Endothelial cell of umbilical vein (primary cell): ENCODE results near the gene CEP128. TPM values are rescaled to one million over a fixed set of nuclear protein-coding genes. Genes with fewer than 3 reads are reported as not detected.

Source experiments
- BruUV-seq: library from RNA; stranded (reverse); fragments of 400-500 nt; replicated peaks from 2 replicates; lab custom pipeline; 2021; lab: Mats Ljungman, UMichigan
- CTCF ChIA-PET: fragments of 300-600, 350-600 bp; sonication (Branson Sonifier 250); formaldehyde crosslinking; loops from one replicate; lab custom pipeline; 2021; ENCODE audit warnings: antibody characterized with exemption, inconsistent platforms; lab: Charles Lee
- POLR2A ChIA-PET: fragments of 300-600, 350-600 bp; sonication (Branson Sonifier 250); formaldehyde crosslinking; loops from one replicate; lab custom pipeline; 2021; ENCODE audit warnings: antibody characterized with exemption, inconsistent platforms; lab: Charles Lee
- DNase-seq: peaks from one replicate; pipeline ENCODE4 v3.0.0-alpha.2; 2011; ENCODE audit warnings: low read depth, low spot score
- FAIRE-seq: peaks from 2 replicates; lab custom pipeline; 2011; peaks lifted over from hg19 to GRCh38; lab: Jason Lieb, UNC
- H2AFZ ChIP-seq: 2 replicates; pipeline ENCODE4 v1.6.0; 2012; ENCODE audit warnings: low read depth, low read length, control low read depth, inconsistent platforms
- H3K27ac ChIP-seq: 2 replicates; pipeline ENCODE4 v1.5.1; 2011; ENCODE audit warnings: low read depth, mild to moderate bottlenecking, control low read depth, low read length, moderate library complexity; ENCODE audit not compliant: insufficient read depth
- H3K27me3 ChIP-seq, 2 experiments: 2 replicates each; pipeline versions ENCODE4 v1.6.0 to v1.6.1; 2011; ENCODE audit warnings: low read length in 2 of 2, mixed read lengths in 1 of 2; ENCODE audit not compliant: control insufficient read depth in 2 of 2, insufficient read depth in 2 of 2
- H3K36me3 ChIP-seq, 2 experiments: 2 replicates in 1 of 2; 3 replicates in 1 of 2; pipeline ENCODE4 v1.5.1; 2011; ENCODE audit warnings: low read length in 2 of 2, mild to moderate bottlenecking in 1 of 2, moderate library complexity in 1 of 2; ENCODE audit not compliant: control insufficient read depth in 2 of 2, insufficient read depth in 2 of 2; ENCODE audit errors: extremely low read depth in 1 of 2
- H3K4me1 ChIP-seq: 3 replicates; pipeline ENCODE4 v1.5.1; 2011; ENCODE audit warnings: mild to moderate bottlenecking, low read length; ENCODE audit not compliant: control insufficient read depth, insufficient read depth; ENCODE audit errors: extremely low read depth
- H3K4me2 ChIP-seq: 2 replicates; pipeline ENCODE4 v1.6.1; 2011; ENCODE audit warnings: low read length, control low read depth, mixed read lengths; ENCODE audit not compliant: insufficient read depth
- H3K4me3 ChIP-seq, 3 experiments: fragments of 200-600 bp in 1 of 3; sonication (generic), shearing (Covaris generic) in 1 of 3; replicated peaks in 1 of 3; 2 replicates each; pipeline ENCODE4 v1.5.1; 2011 to 2016; ENCODE audit warnings: control low read depth in 3 of 3, low read length in 3 of 3, mild to moderate bottlenecking in 2 of 3, inconsistent platforms in 1 of 3, low read depth in 1 of 3, moderate library complexity in 1 of 3; ENCODE audit not compliant: insufficient read depth in 1 of 3
- H3K79me2 ChIP-seq: 2 replicates; pipeline ENCODE4 v1.6.0; 2012; ENCODE audit warnings: low read length, inconsistent platforms; ENCODE audit not compliant: control insufficient read depth, insufficient read depth
- H3K9ac ChIP-seq: replicated peaks from 2 replicates; pipeline ENCODE3; 2011; ENCODE audit warnings: low read length, control low read depth; ENCODE audit not compliant: insufficient read depth; ENCODE audit errors: extremely low read depth
- H3K9me1 ChIP-seq: replicated peaks from 3 replicates; pipeline ENCODE4 v1.6.0; 2011; ENCODE audit warnings: mild to moderate bottlenecking, low read length; ENCODE audit not compliant: control insufficient read depth, insufficient read depth; ENCODE audit errors: extremely low read depth
- H3K9me3 ChIP-seq: replicated peaks from 2 replicates; pipeline ENCODE4 v1.5.1; 2012; ENCODE audit warnings: low read length, inconsistent platforms; ENCODE audit not compliant: control insufficient read depth, insufficient read depth
- H4K20me1 ChIP-seq: replicated peaks from 2 replicates; pipeline ENCODE3; 2011; ENCODE audit warnings: mild to moderate bottlenecking, low read length; ENCODE audit not compliant: control insufficient read depth, insufficient read depth; ENCODE audit errors: extremely low read depth
- CTCF ChIP-seq, 2 donors: IDR thresholded peaks; 1 replicate in 1 of 2; 2 replicates in 1 of 2; pipeline ENCODE4 v1.5.1; 2011; ENCODE audit warnings: low read length in 2 of 2, mild to moderate bottlenecking in 2 of 2, moderate library complexity in 2 of 2, control low read depth in 1 of 2, inconsistent platforms in 1 of 2, low read depth in 1 of 2; ENCODE audit not compliant: insufficient read depth in 1 of 2; ENCODE audit errors: extremely low read depth in 1 of 2
- EZH2 ChIP-seq: IDR thresholded peaks from 2 replicates; pipeline ENCODE4 v1.6.1; 2012; ENCODE audit warnings: borderline replicate concordance, low read depth, mild to moderate bottlenecking, moderate library complexity, low read length, inconsistent platforms; ENCODE audit not compliant: severe bottlenecking
- FOS ChIP-seq: IDR thresholded peaks from 2 replicates; pipeline ENCODE4 v1.6.1; 2011; ENCODE audit warnings: mild to moderate bottlenecking, low read length, moderate library complexity, borderline replicate concordance; ENCODE audit not compliant: insufficient read depth
- GATA2 ChIP-seq: IDR thresholded peaks from 2 replicates; pipeline ENCODE4 v1.7.0; 2011; ENCODE audit warnings: low read depth, mild to moderate bottlenecking, moderate library complexity, mixed read lengths, low read length; ENCODE audit not compliant: insufficient read length, insufficient read depth
- JUN ChIP-seq: IDR thresholded peaks from 2 replicates; pipeline ENCODE4 v1.6.1; 2011; ENCODE audit warnings: borderline replicate concordance, low read depth; ENCODE audit not compliant: insufficient read length, insufficient read depth
- MAX ChIP-seq: IDR thresholded peaks from 2 replicates; pipeline ENCODE4 v1.6.1; 2011; ENCODE audit not compliant: insufficient read depth, insufficient read length
- MYC ChIP-seq: IDR thresholded peaks from one replicate; pipeline ENCODE4 v1.6.1; 2011; ENCODE audit warnings: mild to moderate bottlenecking, low read depth, low read length
- POLR2A ChIP-seq: IDR thresholded peaks from 2 replicates; pipeline ENCODE4 v1.6.1; 2012; ENCODE audit warnings: low read depth, mild to moderate bottlenecking, control low read depth, low read length
- POLR2AphosphoS5 ChIP-seq: IDR thresholded peaks from 2 replicates; pipeline ENCODE4 v1.6.1; 2012; ENCODE audit warnings: low read depth, mild to moderate bottlenecking, control low read depth, low read length, moderate library complexity; ENCODE audit not compliant: insufficient read depth
- dilution Hi-C: fragments of 300-500 bp; cut with MboI; formaldehyde crosslinking; loops from one replicate; pipeline ENCODE4 v1.15.0; 2019; ENCODE audit warnings: low sequenced_read_pairs; ENCODE audit not compliant: extremely low pct_ligation_motif_present
- intact Hi-C: fragments of 100-400 bp; cut with micrococcal nuclease; formaldehyde crosslinking; loops from one replicate; pipeline ENCODE4 v1.10.0; 2022
- polyA plus RNA-seq, 4 experiments: library from polyadenylated mRNA; depleted of rRNA in 3 of 4; stranded (reverse) in 3 of 4; unstranded in 1 of 4; fragments of >200 nt; gene quantifications; 2 replicates each; pipeline versions ENCODE4 v1.2.1 to v1.2.3, GENCODE V29; 2011 to 2012; ENCODE audit warnings: missing spikeins in 1 of 4
- total RNA-seq: library from RNA; stranded (reverse); gene quantifications from 2 replicates; pipeline ENCODE4 v1.2.3, GENCODE V29; 2021

The CEP128 gene
- total and polyA plus RNA-seq, 2 donors (not counting 3 experiments of a cell fraction or from before 2014, with no cell fraction given), result 0.91 to 23.7 TPM

GRCh38 chr14:80958226-80958625 is 16.7 kb upstream of the CEP128 start:
- H3K27ac ChIP-seq, result no peak overlapping the region
- dilution Hi-C loops (no loop called here), intact Hi-C loops (no loop called here)
- H3K9me3 ChIP-seq, result no peaks in the 10 kb centered on the region
- TF ChIP-seq CTCF (IDR thresholded peaks at IDR 0.05; ENCODE audit: extremely low read depth in 1 of 2, insufficient read depth in 1 of 2, low read depth in 1 of 2, low read length in 2 of 2) (no peak), GATA2 (no peak), POLR2A (no peak), POLR2AphosphoS5 (no peak)
- H3K9me1 ChIP-seq, result no peaks in the 10 kb centered on the region
- H3K9ac ChIP-seq, result no peak overlapping the region
- DNase-seq, result no peak
- H3K36me3 ChIP-seq, result no peaks in the 10 kb centered on the region
- peaks cover 4% of the 10 kb centered on the region for H3K4me1 ChIP-seq
- H3K4me2 ChIP-seq, result no peak overlapping the region
- ChIA-PET CTCF (interaction anchor here (7.8 kb wide), 1 partner anchor 29 kb away, joined by 99 read pairs; no protein-coding TSS in a partner anchor), POLR2A (no interaction called here)
- no peak overlapping the region for H3K4me3 ChIP-seq
- H2AFZ ChIP-seq, result no peak overlapping the region
- no TSS peak for BruUV-seq
- H3K27me3 ChIP-seq, result peaks cover 22 to 39% of the 10 kb centered on the region in 2 experiments
- no peaks in the 10 kb centered on the region for H3K79me2 ChIP-seq
- no peak for FAIRE-seq
- no peaks in the 10 kb centered on the region for H4K20me1 ChIP-seq

GRCh38 chr14:80957613-80958012 is 16.1 kb upstream of the CEP128 start:
- POLR2A ChIA-PET, result no interaction called here
- H3K4me3 ChIP-seq, result no peak overlapping the region
- H3K36me3 ChIP-seq, result no peaks in the 10 kb centered on the region
- DNase-seq (no peak), FAIRE-seq (no peak)
- BruUV-seq, result no TSS peak
- H2AFZ ChIP-seq, result no peak overlapping the region
- peaks cover 4% of the 10 kb centered on the region for H3K4me1 ChIP-seq
- dilution Hi-C loops (no loop called here), intact Hi-C loops (no loop called here)
- H3K4me2 ChIP-seq, result no peak overlapping the region
- TF ChIP-seq CTCF (IDR thresholded peaks at IDR 0.05; ENCODE audit: extremely low read depth in 1 of 2, insufficient read depth in 1 of 2, low read depth in 1 of 2, low read length in 2 of 2) (no peak), POLR2AphosphoS5 (no peak), FOS (no peak), GATA2 (no peak), POLR2A (no peak), MAX (no peak), MYC (no peak), JUN (no peak), EZH2 (no peak)
- H3K27ac ChIP-seq, result no peak overlapping the region
- H3K27me3 ChIP-seq, result peaks cover 22 to 42% of the 10 kb centered on the region in 2 experiments
- H3K9me1 ChIP-seq, result no peaks in the 10 kb centered on the region
- H3K9me3 ChIP-seq, result no peaks in the 10 kb centered on the region
- H3K79me2 ChIP-seq, result no peaks in the 10 kb centered on the region
- CTCF ChIA-PET, result interaction anchor here (7.8 kb wide), 1 partner anchor 29 kb away, joined by 99 read pairs; no protein-coding TSS in a partner anchor
- no peak overlapping the region for H3K9ac ChIP-seq
- no peaks in the 10 kb centered on the region for H4K20me1 ChIP-seq
